HepG2 (cell line): ENCODE data around the gene KAZN. TPM values are rescaled to one million over a fixed set of nuclear protein-coding genes. Genes with fewer than 3 reads are reported as not detected.

Source experiments
- ATAC-seq: fragments of 200-7000 bp; cut with Tn5 transposase; 3 replicates; pipeline ENCODE4 v1.9.1; 2020; ENCODE audit warnings: mild to moderate bottlenecking, moderate library complexity
- BruUV-seq: library from RNA; stranded (reverse); fragments of 400-500 nt; replicated peaks from 2 replicates; lab custom pipeline; 2021; lab: Mats Ljungman, UMichigan
- CTCF ChIA-PET: fragments of 300-600 bp; formaldehyde crosslinking; extraction: SDS; loops from one replicate; lab custom pipeline; 2021; ENCODE audit warnings: low total read pairs, inconsistent platforms, low intra/inter-chr PET ratio; lab: Yijun Ruan, JAX
- POLR2A ChIA-PET: fragments of 350-600 bp; sonication (Branson Sonifier 250); formaldehyde crosslinking; loops from one replicate; lab custom pipeline; 2020; ENCODE audit warnings: antibody characterized with exemption, inconsistent platforms; lab: Yijun Ruan, JAX
- DNase-seq: peaks from one replicate; pipeline ENCODE4 v3.0.0-alpha.2; 2015; ENCODE audit warnings: low spot score
- FAIRE-seq: peaks from 3 replicates; lab custom pipeline; 2011; peaks lifted over from hg19 to GRCh38; lab: Jason Lieb, UNC
- H2AFZ ChIP-seq: one replicate; pipeline ENCODE4 v1.6.1; 2011; ENCODE audit warnings: low read length, inconsistent platforms
- H3K27ac ChIP-seq: fragments of 300-600 bp; 3 replicates; pipeline ENCODE4 v1.8.0; 2011; ENCODE audit warnings: mixed run types, mild to moderate bottlenecking, mixed read lengths, low read length, inconsistent platforms; ENCODE audit not compliant: insufficient read depth; ENCODE audit errors: extremely low read length
- H3K27me3 ChIP-seq, 2 experiments: fragments of 200-600 bp in 1 of 2; 2 replicates in 1 of 2; 3 replicates in 1 of 2; pipeline versions ENCODE4 v1.6.0 to v1.8.0; 2011; ENCODE audit warnings: low read length in 2 of 2, mild to moderate bottlenecking in 2 of 2, moderate library complexity in 2 of 2, inconsistent platforms in 1 of 2; ENCODE audit not compliant: insufficient read depth in 2 of 2, control insufficient read depth in 1 of 2
- H3K36me3 ChIP-seq, 2 experiments: fragments of 200-600 bp in 1 of 2; replicated peaks in 1 of 2; 2 replicates in 1 of 2; 3 replicates in 1 of 2; pipeline versions ENCODE4 v1.5.1 to v1.8.0; 2011; ENCODE audit warnings: low read length in 2 of 2, inconsistent platforms in 1 of 2; ENCODE audit not compliant: insufficient read depth in 2 of 2, control insufficient read depth in 1 of 2
- H3K4me1 ChIP-seq: 2 replicates; pipeline ENCODE4 v1.5.1; 2012; ENCODE audit warnings: low read length, inconsistent platforms; ENCODE audit not compliant: insufficient read depth
- H3K4me2 ChIP-seq: 2 replicates; pipeline ENCODE4 v1.6.0; 2011; ENCODE audit warnings: low read depth, low read length, inconsistent platforms
- H3K4me3 ChIP-seq, 3 experiments: fragments of 200-600 bp in 1 of 3; sonication (generic), shearing (Covaris generic) in 1 of 3; replicated peaks in 1 of 3; 2 replicates each; pipeline ENCODE4 v1.5.1; 2011 to 2016; ENCODE audit warnings: low read length in 3 of 3, inconsistent platforms in 2 of 3, low read depth in 2 of 3, mild to moderate bottlenecking in 2 of 3, control low read depth in 1 of 3, mixed read lengths in 1 of 3; ENCODE audit not compliant: insufficient read depth in 1 of 3
- H3K79me2 ChIP-seq: one replicate; pipeline ENCODE4 v1.6.1; 2011; ENCODE audit warnings: low read length, inconsistent platforms; ENCODE audit not compliant: insufficient read depth
- H3K9ac ChIP-seq: 2 replicates; pipeline ENCODE4 v1.6.0; 2011; ENCODE audit warnings: mild to moderate bottlenecking, low read depth, low read length, inconsistent platforms; ENCODE audit not compliant: insufficient read depth
- H3K9me3 ChIP-seq: 2 replicates; pipeline ENCODE4 v1.5.1; 2012; ENCODE audit warnings: mild to moderate bottlenecking, low read length
- H4K20me1 ChIP-seq: 2 replicates; pipeline ENCODE4 v1.6.0; 2011; ENCODE audit warnings: inconsistent platforms, mild to moderate bottlenecking, low read length, moderate library complexity; ENCODE audit not compliant: insufficient read depth
- AKNA ChIP-seq: sonication (generic); formaldehyde crosslinking; IDR thresholded peaks from 2 replicates; pipeline ENCODE4 v1.4.0; 2020; ENCODE audit warnings: missing genetic modification reagents, borderline replicate concordance
- HMG20B ChIP-seq: conservative IDR thresholded peaks from 2 replicates; pipeline ENCODE4 v1.6.1; 2016; ENCODE audit warnings: missing genetic modification reagents, missing compliant biosample characterization
- HNF1A ChIP-seq, 2 experiments: sonication (generic) in 1 of 2; formaldehyde crosslinking in 1 of 2; IDR thresholded peaks; 2 replicates each; pipeline versions ENCODE4 v1.4.0 to v1.6.1; 2016 to 2020; ENCODE audit warnings: borderline replicate concordance in 1 of 2, low read depth in 1 of 2, mild to moderate bottlenecking in 1 of 2, missing genetic modification reagents in 1 of 2
- JUND ChIP-seq: sonication (generic); formaldehyde crosslinking; IDR thresholded peaks from 2 replicates; pipeline ENCODE4 v1.8.0; 2022; ENCODE audit warnings: mild to moderate bottlenecking, missing genetic modification reagents
- KLF15 ChIP-seq: sonication (generic); formaldehyde crosslinking; IDR thresholded peaks from 2 replicates; pipeline ENCODE4 v1.8.1; 2023; ENCODE audit warnings: borderline replicate concordance, mild to moderate bottlenecking, inconsistent platforms, missing genetic modification reagents, mixed read lengths
- POLR2AphosphoS2 ChIP-seq: IDR thresholded peaks from 2 replicates; pipeline ENCODE4 v1.6.1; 2011; ENCODE audit warnings: low read depth, low read length, improper control_type of control experiment
- THYN1 ChIP-seq: sonication (generic); formaldehyde crosslinking; IDR thresholded peaks from 2 replicates; pipeline ENCODE4 v1.8.1; 2023; ENCODE audit warnings: low read depth, mild to moderate bottlenecking, moderate library complexity, missing genetic modification reagents, borderline replicate concordance
- ZNF567 ChIP-seq: sonication (generic); formaldehyde crosslinking; IDR thresholded peaks from 2 replicates; pipeline ENCODE4 v1.8.1; 2023; ENCODE audit warnings: mild to moderate bottlenecking, missing genetic modification reagents, borderline replicate concordance
- ZNF724P ChIP-seq: sonication (generic); formaldehyde crosslinking; IDR thresholded peaks from 2 replicates; pipeline ENCODE4 v1.8.0; 2022; ENCODE audit warnings: missing genetic modification reagents, borderline replicate concordance
- ZSCAN12 ChIP-seq: sonication (generic); formaldehyde crosslinking; IDR thresholded peaks from 2 replicates; pipeline ENCODE4 v1.9.0; 2021; ENCODE audit warnings: mild to moderate bottlenecking, missing genetic modification reagents
- WGBS: methylation state at CpG from one replicate; pipeline ENCODE4 v1.1.6; 2017; ENCODE audit warnings: low lambda C conversion rate; 5-methylcytosine and 5-hydroxymethylcytosine counted together
- in situ Hi-C: cut with HindIII; loops from 2 replicates; pipeline ENCODE4 v1.10.0; 2017; ENCODE audit warnings: low pct_unique_long_range_greater_than_20kb; ENCODE audit not compliant: extremely low pct_ligation_motif_present
- intact Hi-C: fragments of 100-400 bp; cut with micrococcal nuclease; formaldehyde crosslinking; loops from one replicate; pipeline ENCODE4 v1.10.0; 2022; ENCODE audit not compliant: unreplicated experiment
- polyA plus RNA-seq, 8 experiments: library from polyadenylated mRNA; depleted of rRNA in 3 of 8; stranded (reverse) in 7 of 8; unstranded in 1 of 8; fragments of >200 nt; fragmentation: Illumina TruSeq in 4 of 8; extraction: Trizol in 4 of 8; gene quantifications; 2 replicates each; pipeline versions ENCODE4 v1.2.1 to v1.2.3, GENCODE V29; 2011 to 2016; ENCODE audit warnings: low read depth in 4 of 8, missing spikeins in 1 of 8, mixed read lengths in 1 of 8; ENCODE audit not compliant: insufficient read depth in 1 of 8
- total RNA-seq, 5 experiments: library from RNA; depleted of rRNA; stranded (reverse); fragments of >200 nt; fragmentation: Illumina TruSeq; extraction: Trizol; gene quantifications; 2 replicates each; pipeline ENCODE4 v1.2.3, GENCODE V29; 2016; ENCODE audit warnings: low read depth in 1 of 5

KAZN gene
- total and polyA plus RNA-seq, 2 of the 13 experiments (the other 11 are each of a cell fraction or from before 2014, with no cell fraction given) = 10.4 to 13.5 TPM

- TF ChIP-seq HNF1A (IDR thresholded peaks at IDR 0.05; ENCODE audit: low read depth) (peak; percentile 86), HNF1A (CRISPR knock-in tag; IDR thresholded peaks at IDR 0.05; ENCODE audit: borderline replicate concordance) (peak; percentile 89), ZSCAN12 (CRISPR knock-in tag) (no peak)
Observed at GRCh38 chr1:14878124-14878523, 279.6 kb downstream of the KAZN start (continued).

GRCh38 chr1:14878951-14879350, 280.5 kb downstream of the KAZN start:
- in situ Hi-C loops (no loop called here), intact Hi-C loops (loop anchor here (1.0 kb wide), 1 partner anchor 36 kb away; no protein-coding TSS in a partner anchor)
- POLR2A ChIA-PET = no interaction called here
- Histone ChIP-seq H4K20me1 (no peaks in the 10 kb centered on the region), H3K4me2 (no peak overlapping the region), H3K27me3 (peaks cover 0 to 51% of the 10 kb centered on the region in 2 experiments; a peak in 3 of 5 replicates), H3K4me1 (peaks cover 14% of the 10 kb centered on the region), H3K36me3 (no peaks in the 10 kb centered on the region), H2AFZ (no peak overlapping the region), H3K9me3 (no peaks in the 10 kb centered on the region), H3K79me2 (no peaks in the 10 kb centered on the region), H3K27ac (no peak overlapping the region), H3K4me3 (no peak overlapping the region), H3K9ac (no peak overlapping the region)
- CTCF ChIA-PET = no interaction called here
- ATAC-seq = no peak
- WGBS = 34% methylated on average over 6 of the region's 6 CpGs
- DNase-seq = no peak
- BruUV-seq = no TSS peak
- FAIRE-seq = no peak
- TF ChIP-seq THYN1 (CRISPR knock-in tag) (no peak), HMG20B (no peak), JUND (CRISPR knock-in tag) (no peak), POLR2AphosphoS2 (no peak), ZNF567 (CRISPR knock-in tag) (no peak), ZNF724P (no peak), KLF15 (CRISPR knock-in tag) (no peak), AKNA (CRISPR knock-in tag) (no peak)
